ENCODE results near the gene ZBTB5.
"Not testable (repeated sequence)": the region's sequence is repeated elsewhere in the genome, so short reads cannot be mapped to it uniquely, and the experiment has no call there.

The ZBTB5 gene

GRCh38 chr9:37397948-37398347 lies 67.3 kb downstream of the ZBTB5 start:
- not testable (repeated sequence) for DNase-seq

- no peak for DNase-seq
These were observed 69.6 kb downstream of the ZBTB5 start for GRCh38 chr9:37395663-37396062.

- no peak for DNase-seq
These were observed 70.0 kb downstream of the ZBTB5 start for GRCh38 chr9:37395229-37395628.

- DNase-seq = no peak
These were observed 73.0 kb downstream of the ZBTB5 start for GRCh38 chr9:37392272-37392671.

- no peak for DNase-seq
These were observed 74.5 kb downstream of the ZBTB5 start for GRCh38 chr9:37390759-37391158.

Data from NCI-H1436 treated with DMSO at 0.1 percent for 48 hours (cell line).